Measurements from ENCODE around the gene PLA2G4A. TPM values are rescaled to one million over a fixed set of nuclear protein-coding genes. Genes with fewer than 3 reads are reported as not detected.

Gene PLA2G4A
- total RNA-seq, 1 experiment from 2014 or later, result 2.0 TPM

DNA sequence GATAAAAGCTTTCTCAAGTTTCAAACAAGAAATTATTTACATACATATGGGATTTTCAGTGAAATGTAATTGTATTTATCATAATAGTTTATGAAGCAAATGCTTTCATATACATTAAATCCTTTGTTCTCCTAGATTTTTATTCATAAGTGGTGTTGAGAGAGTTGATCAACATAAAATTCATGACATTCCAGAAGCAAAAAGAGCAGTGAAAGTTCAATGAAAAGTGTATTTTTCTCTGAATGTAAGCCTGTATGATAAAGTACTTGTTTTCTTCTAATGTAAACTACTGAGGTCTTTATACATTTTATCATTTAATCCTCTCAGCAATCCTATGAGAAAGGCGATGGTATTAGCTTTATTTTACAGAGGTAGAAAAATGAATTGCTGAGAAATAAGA, 146.5 kb downstream of the PLA2G4A start:
- no peaks in the 10 kb centered on the region for H3K27me3 Mint-ChIP-seq (ENCODE audit: insufficient read depth, unreplicated experiment)
- H3K9me3 Mint-ChIP-seq (ENCODE audit: unreplicated experiment), result no peaks in the 10 kb centered on the region
- H3K4me1 Mint-ChIP-seq (ENCODE audit: low read depth, unreplicated experiment), result peaks cover 6% of the 10 kb centered on the region
- ChIA-PET CTCF (no interaction called here), POLR2A (no interaction called here)
- Histone ChIP-seq H3K4me3 (ENCODE audit: low read depth, low read length) (no peak overlapping the region), H3K36me3 (ENCODE audit: control insufficient read depth, insufficient read depth, low read length) (no peaks in the 10 kb centered on the region), H3K4me1 (no peaks in the 10 kb centered on the region), H3K9me3 (no peaks in the 10 kb centered on the region), H3K27me3 (replicated peaks; ENCODE audit: control insufficient read depth, insufficient read depth, low read length) (no peaks in the 10 kb centered on the region)
- no TSS peak for BruUV-seq (replicated peaks)
- no peaks in the 10 kb centered on the region for H3K36me3 Mint-ChIP-seq (ENCODE audit: insufficient read depth, unreplicated experiment)
- intact Hi-C loops (cut with micrococcal nuclease; ENCODE audit: unreplicated experiment), result no loop called here
- H3K4me3 Mint-ChIP-seq (ENCODE audit: unreplicated experiment), result no peak overlapping the region
- no peak for DNase-seq
- TF ChIP-seq CTCF (IDR thresholded peaks at IDR 0.05; ENCODE audit: insufficient read depth in 1 of 2, low read depth in 1 of 2, low read length in 1 of 2, severe bottlenecking in 1 of 2, unreplicated experiment in 1 of 2), result no peak
- no peak overlapping the region for H3K27ac Mint-ChIP-seq (ENCODE audit: unreplicated experiment)

DNA sequence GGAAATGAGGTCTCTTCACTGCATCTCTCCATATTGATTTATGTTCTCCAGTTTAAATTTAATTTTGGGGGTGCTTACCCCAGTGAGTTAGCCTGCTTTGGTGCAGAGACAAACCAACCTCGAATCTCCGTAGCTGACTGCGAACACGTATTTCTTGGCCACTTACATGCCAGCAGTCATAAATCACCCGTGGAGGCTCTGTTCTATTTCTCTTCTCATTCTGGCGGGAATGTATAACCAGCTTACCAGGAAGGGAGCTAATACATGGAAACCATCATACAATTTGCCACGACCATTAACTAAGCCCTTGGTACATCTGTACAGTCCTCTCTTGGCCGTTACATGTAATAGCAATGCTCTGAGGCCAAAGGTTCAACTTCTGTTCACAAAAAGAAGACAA, 148.0 kb downstream of the PLA2G4A start:
- H3K27me3 Mint-ChIP-seq (ENCODE audit: insufficient read depth, unreplicated experiment), result no peaks in the 10 kb centered on the region
- no peaks in the 10 kb centered on the region for H3K27me3 ChIP-seq (replicated peaks; ENCODE audit: control insufficient read depth, insufficient read depth, low read length)
- no peak overlapping the region for H3K27ac Mint-ChIP-seq (ENCODE audit: unreplicated experiment)
- no peaks in the 10 kb centered on the region for H3K36me3 Mint-ChIP-seq (ENCODE audit: insufficient read depth, unreplicated experiment)
- H3K36me3 ChIP-seq (ENCODE audit: control insufficient read depth, insufficient read depth, low read length), result no peaks in the 10 kb centered on the region
- ChIA-PET CTCF (interaction anchor here (1.5 kb wide), 1 partner anchor 59 kb away, joined by 5 read pairs; no protein-coding TSS in a partner anchor), POLR2A (no interaction called here)
- intact Hi-C loops (cut with micrococcal nuclease; ENCODE audit: unreplicated experiment), result no loop called here
- BruUV-seq (replicated peaks), result no TSS peak
- H3K9me3 ChIP-seq, result no peaks in the 10 kb centered on the region
- DNase-seq, result no peak
- H3K4me1 Mint-ChIP-seq (ENCODE audit: low read depth, unreplicated experiment), result peaks cover 6% of the 10 kb centered on the region
- no peak overlapping the region for H3K4me3 Mint-ChIP-seq (ENCODE audit: unreplicated experiment)
- TF ChIP-seq CTCF (IDR thresholded peaks at IDR 0.05; ENCODE audit: insufficient read depth in 1 of 2, low read depth in 1 of 2, low read length in 1 of 2, severe bottlenecking in 1 of 2, unreplicated experiment in 1 of 2), result no peak
- H3K4me1 ChIP-seq, result no peaks in the 10 kb centered on the region
- H3K4me3 ChIP-seq (ENCODE audit: low read depth, low read length), result no peak overlapping the region
- no peaks in the 10 kb centered on the region for H3K9me3 Mint-ChIP-seq (ENCODE audit: unreplicated experiment)

DNA sequence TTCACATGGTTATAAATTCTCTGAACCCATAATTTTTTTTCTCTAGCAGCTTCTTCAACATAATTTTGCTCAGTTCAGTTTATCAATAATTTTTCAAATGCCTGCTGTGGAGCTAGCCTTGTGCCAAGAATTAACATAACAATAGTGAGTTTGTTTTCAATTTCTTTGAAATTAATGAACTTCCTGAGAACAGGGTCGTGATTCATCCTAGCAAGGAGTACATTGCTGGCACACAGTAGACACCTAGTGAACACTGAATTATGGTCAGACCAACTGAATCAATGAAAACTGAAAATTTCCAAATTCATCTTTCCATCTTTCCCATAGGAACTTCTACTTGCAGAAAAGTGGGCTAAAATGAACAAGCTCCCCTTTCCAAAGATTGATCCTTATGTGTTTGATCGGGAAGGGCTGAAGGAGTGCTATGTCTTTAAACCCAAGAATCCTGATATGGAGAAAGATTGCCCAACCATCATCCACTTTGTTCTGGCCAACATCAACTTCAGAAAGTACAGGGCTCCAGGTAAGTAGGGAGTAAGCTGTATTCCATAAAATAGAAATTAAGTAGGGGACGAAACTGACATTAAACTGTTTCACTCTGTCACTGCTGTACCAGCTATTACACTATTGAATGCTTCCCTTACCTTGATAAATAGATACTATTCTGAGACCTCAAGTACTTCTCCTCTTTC, 148.7 kb downstream of the PLA2G4A start:
- BruUV-seq (replicated peaks), result no TSS peak
- H3K9me3 ChIP-seq, result no peaks in the 10 kb centered on the region
- no peaks in the 10 kb centered on the region for H3K9me3 Mint-ChIP-seq (ENCODE audit: unreplicated experiment)
- intact Hi-C loops (cut with micrococcal nuclease; ENCODE audit: unreplicated experiment), result no loop called here
- no peaks in the 10 kb centered on the region for H3K36me3 ChIP-seq (ENCODE audit: control insufficient read depth, insufficient read depth, low read length)
- ChIA-PET POLR2A (no interaction called here), CTCF (interaction anchor here (1.5 kb wide), 1 partner anchor 60 kb away, joined by 5 read pairs; no protein-coding TSS in a partner anchor)
- TF ChIP-seq CTCF (IDR thresholded peaks at IDR 0.05; ENCODE audit: insufficient read depth in 1 of 2, low read depth in 1 of 2, low read length in 1 of 2, severe bottlenecking in 1 of 2, unreplicated experiment in 1 of 2), result no peak
- no peak overlapping the region for H3K4me3 ChIP-seq (ENCODE audit: low read depth, low read length)
- H3K27ac Mint-ChIP-seq (ENCODE audit: unreplicated experiment), result no peak overlapping the region
- H3K36me3 Mint-ChIP-seq (ENCODE audit: insufficient read depth, unreplicated experiment), result no peaks in the 10 kb centered on the region
- peaks cover 3% of the 10 kb centered on the region for H3K4me1 Mint-ChIP-seq (ENCODE audit: low read depth, unreplicated experiment)
- H3K4me3 Mint-ChIP-seq (ENCODE audit: unreplicated experiment), result no peak overlapping the region
- no peaks in the 10 kb centered on the region for H3K27me3 Mint-ChIP-seq (ENCODE audit: insufficient read depth, unreplicated experiment)
- no peaks in the 10 kb centered on the region for H3K27me3 ChIP-seq (replicated peaks; ENCODE audit: control insufficient read depth, insufficient read depth, low read length)
- DNase-seq, result no peak
- H3K4me1 ChIP-seq, result no peaks in the 10 kb centered on the region
